ENCODE data around the gene FHDC1. TPM values are rescaled to one million over a fixed set of nuclear protein-coding genes. Genes with fewer than 3 reads are reported as not detected.

The FHDC1 gene
- total RNA-seq, 1 experiment from 2014 or later: 0.95 TPM

DNA sequence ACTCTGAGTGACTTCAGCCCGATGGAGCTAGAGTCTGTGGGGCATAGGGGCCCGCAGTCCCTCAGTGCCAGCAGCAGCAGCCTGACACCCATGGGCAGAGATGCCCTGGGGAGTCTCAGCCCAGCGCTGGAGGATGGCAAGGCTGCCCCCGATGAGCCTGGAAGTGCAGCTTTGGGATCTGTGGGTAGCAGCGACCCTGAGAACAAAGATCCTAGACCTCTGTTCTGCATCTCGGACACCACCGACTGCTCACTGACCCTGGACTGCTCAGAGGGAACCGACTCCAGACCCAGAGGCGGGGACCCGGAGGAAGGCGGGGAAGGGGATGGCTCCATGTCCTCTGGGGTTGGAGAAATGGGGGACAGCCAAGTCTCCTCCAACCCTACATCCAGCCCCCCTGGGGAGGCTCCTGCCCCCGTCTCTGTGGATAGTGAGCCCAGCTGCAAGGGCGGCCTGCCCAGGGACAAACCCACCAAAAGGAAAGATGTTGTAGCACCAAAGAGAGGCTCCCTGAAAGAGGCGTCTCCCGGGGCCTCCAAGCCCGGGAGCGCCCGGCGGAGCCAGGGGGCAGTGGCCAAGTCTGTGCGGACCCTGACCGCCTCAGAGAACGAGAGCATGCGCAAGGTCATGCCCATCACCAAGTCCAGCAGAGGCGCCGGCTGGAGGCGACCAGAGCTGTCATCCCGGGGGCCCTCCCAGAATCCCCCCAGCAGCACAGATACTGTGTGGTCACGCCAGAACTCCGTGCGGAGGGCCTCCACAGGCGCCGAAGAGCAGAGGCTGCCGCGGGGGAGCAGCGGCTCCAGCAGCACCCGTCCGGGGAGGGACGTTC is 39.5 kb downstream of the FHDC1 start:
- Histone ChIP-seq H3F3A (ENCODE audit: low read length, unreplicated experiment) (no peaks in the 10 kb centered on the region), H4K20me1 (ENCODE audit: low read length) (no peaks in the 10 kb centered on the region), H3K9me3 (ENCODE audit: low read length) (no peaks in the 10 kb centered on the region), H3K9ac (ENCODE audit: low read length) (no peak overlapping the region), H3K9me2 (replicated peaks; ENCODE audit: low read length) (no peaks in the 10 kb centered on the region), H2AFZ (ENCODE audit: low read length) (no peak overlapping the region), H3K4me1 (ENCODE audit: insufficient read depth, low read length) (peaks cover 21% of the 10 kb centered on the region), H3K4me3 (ENCODE audit: low read length) (no peak overlapping the region), H3K79me2 (ENCODE audit: low read length) (no peaks in the 10 kb centered on the region), H3K27ac (ENCODE audit: low read length) (no peak overlapping the region), H3K4me2 (ENCODE audit: low read length) (no peak overlapping the region), H3K27me3 (ENCODE audit: low read length) (no peaks in the 10 kb centered on the region), H3K36me3 (ENCODE audit: low read depth, low read length) (no peaks in the 10 kb centered on the region)
- intact Hi-C loops (cut with micrococcal nuclease): no loop called here
- POLR2A ChIA-PET (ENCODE audit: unreplicated experiment): no interaction called here
- CTCF ChIA-PET: no interaction called here
- DNase-seq (no peak), ATAC-seq (no peak)
- BruUV-seq (replicated peaks): no TSS peak
- TF ChIP-seq EZH2 (IDR thresholded peaks at IDR 0.05; ENCODE audit: low read length, unreplicated experiment): no peak
- TF ChIP-seq EZH2phosphoT487 (IDR thresholded peaks at IDR 0.05; ENCODE audit: borderline replicate concordance, low read length): no peak
- no peak for TF ChIP-seq CTCF (conservative IDR thresholded peaks at IDR 0.05; ENCODE audit: low read depth, low read length)

- no peaks in the 10 kb centered on the region for H3K79me2 ChIP-seq (ENCODE audit: low read length)
- peaks cover 14% of the 10 kb centered on the region; the same call in 1 of the 2 replicates for H3K4me1 ChIP-seq (ENCODE audit: insufficient read depth, low read length)
- no peak overlapping the region for H2AFZ ChIP-seq (ENCODE audit: low read length)
- H3K9ac ChIP-seq (ENCODE audit: low read length): no peak overlapping the region
- H3K27ac ChIP-seq (ENCODE audit: low read length): no peak overlapping the region
- no peaks in the 10 kb centered on the region for H3K9me2 ChIP-seq (replicated peaks; ENCODE audit: low read length)
- no peaks in the 10 kb centered on the region for H3K27me3 ChIP-seq (ENCODE audit: low read length)
- H3K4me2 ChIP-seq (ENCODE audit: low read length): no peak overlapping the region
- intact Hi-C loops (cut with micrococcal nuclease): no loop called here
- no peak for ATAC-seq
- no peaks in the 10 kb centered on the region for H3K9me3 ChIP-seq (ENCODE audit: low read length)
- no TSS peak for BruUV-seq (replicated peaks)
- H3F3A ChIP-seq (ENCODE audit: low read length, unreplicated experiment): no peaks in the 10 kb centered on the region
- TF ChIP-seq EZH2 (IDR thresholded peaks at IDR 0.05; ENCODE audit: low read length, unreplicated experiment): no peak
- TF ChIP-seq EZH2phosphoT487 (IDR thresholded peaks at IDR 0.05; ENCODE audit: borderline replicate concordance, low read length): no peak
- TF ChIP-seq CTCF (conservative IDR thresholded peaks at IDR 0.05; ENCODE audit: low read depth, low read length): no peak
- H3K36me3 ChIP-seq (ENCODE audit: low read depth, low read length): no peaks in the 10 kb centered on the region
- CTCF ChIA-PET: no interaction called here
- POLR2A ChIA-PET (ENCODE audit: unreplicated experiment): no interaction called here
- H3K4me3 ChIP-seq (ENCODE audit: low read length): no peak overlapping the region
- no peak for DNase-seq
- no peaks in the 10 kb centered on the region for H4K20me1 ChIP-seq (ENCODE audit: low read length)
Observed at GRCh38 chr4:152976212-152976761, 40.2 kb downstream of the FHDC1 start.
